Body of pancreas (tissue), 4 donors: ENCODE data around the gene CLPTM1. TPM values are rescaled to one million over a fixed set of nuclear protein-coding genes. Genes with fewer than 3 reads are reported as not detected.

ENCODE experiments used
- ATAC-seq: fragments of 150-250 bp; one replicate; pipeline ENCODE4 v1.9.1; 2016
- DNase-seq, 4 donors: peaks; one replicate each; pipeline ENCODE4 v3.0.0-alpha.2; 2019
- H3K27ac ChIP-seq, 4 donors: fragments of 200-600 bp; sonication (generic); 1 replicate in 3 of 4; 2 replicates in 1 of 4; pipeline versions ENCODE4 v1.5.1 to v1.6.1; 2016 to 2019; ENCODE audit warnings: mild to moderate bottlenecking in 1 of 4, mixed read lengths in 1 of 4, moderate library complexity in 1 of 4
- H3K27me3 ChIP-seq, 2 donors: fragments of 200-600 bp; sonication (generic); one replicate each; pipeline ENCODE4 v1.6.0; 2016; ENCODE audit warnings: mild to moderate bottlenecking in 1 of 2
- H3K36me3 ChIP-seq, 2 donors: fragments of 200-600 bp; sonication (generic); replicated peaks in 1 of 2; 2 replicates each; pipeline ENCODE4 v1.5.1; 2016; ENCODE audit warnings: low read depth in 2 of 2; ENCODE audit not compliant: insufficient read depth in 1 of 2
- H3K4me1 ChIP-seq: fragments of 200-600 bp; sonication (generic); one replicate; pipeline ENCODE4 v1.6.0; 2016
- H3K4me3 ChIP-seq, 2 donors: fragments of 200-600 bp; sonication (generic); 1 replicate in 1 of 2; 2 replicates in 1 of 2; pipeline ENCODE4 v1.5.1; 2016 to 2019
- H3K9me3 ChIP-seq, 3 donors: fragments of 200-600 bp; sonication (generic); 1 replicate in 2 of 3; 2 replicates in 1 of 3; pipeline ENCODE4 v1.5.1; 2016
- CTCF ChIP-seq, 7 experiments: fragments of 450-650 bp in 4 of 7; fragments of 200-600 bp in 3 of 7; sonication (generic) in 3 of 7; IDR thresholded peaks; one replicate each; pipeline ENCODE4 v1.5.1; 2016 to 2019; ENCODE audit warnings: antibody characterized with exemption in 7 of 7
- POLR2A ChIP-seq, 3 donors: fragments of 450-650 bp; IDR thresholded peaks; one replicate each; pipeline ENCODE4 v1.6.1; 2016; ENCODE audit warnings: antibody characterized with exemption in 3 of 3, mild to moderate bottlenecking in 2 of 3
- WGBS, 2 donors: methylation state at CpG; one replicate each; pipeline ENCODE4 v1.1.5; 2017; 5-methylcytosine and 5-hydroxymethylcytosine counted together
- intact Hi-C: fragments of 100-400 bp; cut with DNase I; formaldehyde crosslinking; loops from one replicate; pipeline ENCODE4 v1.15.1; 2023
- total RNA-seq, 2 donors: library from RNA; depleted of rRNA; stranded (reverse); fragments of >200 nt; gene quantifications; one replicate each; pipeline ENCODE4 v1.1.0, GENCODE V29; 2016

Gene CLPTM1
- total RNA-seq, 2 donors from 2014 or later, result 37.1 to 48.5 TPM

- H3K4me1 ChIP-seq, result peaks cover 13% of the 10 kb centered on the region
- no peaks in the 10 kb centered on the region for H3K27me3 ChIP-seq
- TF ChIP-seq POLR2A (IDR thresholded peaks at IDR 0.05) (no peak), CTCF (IDR thresholded peaks at IDR 0.05) (no peak)
- ATAC-seq (no peak), DNase-seq (no peak)
- H3K27ac ChIP-seq, result no peak overlapping the region
- 36 to 48% methylated on average over 5 of the region's 5 CpGs for WGBS, 2 donors
- H3K4me3 ChIP-seq, result no peak overlapping the region
- H3K9me3 ChIP-seq, result no peaks in the 10 kb centered on the region
- H3K36me3 ChIP-seq, result no peaks in the 10 kb centered on the region
- intact Hi-C loops, result no loop called here
These were observed 27.4 kb upstream of the CLPTM1 start for GRCh38 chr19:44927746-44928145.

- DNase-seq, result no peak
- intact Hi-C loops, result no loop called here
- ATAC-seq, result no peak
- Histone ChIP-seq H3K4me3 (no peak overlapping the region), H3K4me1 (peaks cover 15% of the 10 kb centered on the region), H3K9me3 (no peaks in the 10 kb centered on the region), H3K27ac (no peak overlapping the region), H3K27me3 (no peaks in the 10 kb centered on the region), H3K36me3 (no peaks in the 10 kb centered on the region)
- WGBS, 2 donors, result 36 to 44% methylated on average over 7 of the region's 7 CpGs
- TF ChIP-seq POLR2A (IDR thresholded peaks at IDR 0.05) (no peak), CTCF (IDR thresholded peaks at IDR 0.05) (no peak)
These were observed 25.1 kb upstream of the CLPTM1 start for GRCh38 chr19:44930088-44930487.

- no peaks in the 10 kb centered on the region for H3K27me3 ChIP-seq
- ATAC-seq (no peak), DNase-seq (no peak)
- 84 to 88% methylated on average over 4 of the region's 4 CpGs for WGBS, 2 donors
- TF ChIP-seq POLR2A (IDR thresholded peaks at IDR 0.05), result no peak
- no peak for TF ChIP-seq CTCF (IDR thresholded peaks at IDR 0.05)
- no peaks in the 10 kb centered on the region for H3K36me3 ChIP-seq
- no peak overlapping the region for H3K4me3 ChIP-seq
- intact Hi-C loops, result no loop called here
- no peaks in the 10 kb centered on the region for H3K9me3 ChIP-seq
- no peak overlapping the region for H3K27ac ChIP-seq
- peaks cover 26% of the 10 kb centered on the region for H3K4me1 ChIP-seq
These were observed 23.6 kb upstream of the CLPTM1 start for GRCh38 chr19:44931541-44931940.

- peaks cover 13% of the 10 kb centered on the region for H3K4me1 ChIP-seq
- no peaks in the 10 kb centered on the region for H3K9me3 ChIP-seq
- WGBS, 2 donors, result 64 to 85% methylated on average over 5 of the region's 5 CpGs
- no peaks in the 10 kb centered on the region for H3K36me3 ChIP-seq
- no peaks in the 10 kb centered on the region for H3K27me3 ChIP-seq
- H3K27ac ChIP-seq, result no peak overlapping the region
- DNase-seq (no peak), ATAC-seq (no peak)
- intact Hi-C loops, result loop anchor here (5.0 kb wide), 1 partner anchor 32 kb away; the partner anchor contains the start of gene APOE
- no peak overlapping the region for H3K4me3 ChIP-seq
- no peak for TF ChIP-seq CTCF (IDR thresholded peaks at IDR 0.05)
- no peak for TF ChIP-seq POLR2A (IDR thresholded peaks at IDR 0.05)
These were observed 15.5 kb upstream of the CLPTM1 start for GRCh38 chr19:44939668-44940067.

GRCh38 chr19:44942067-44942571 is 13.1 kb upstream of the CLPTM1 start, which contains the start of gene APOC4:
Gene APOC4, plus strand, starts transcription at chr19:44942237. Its CDS starts 41 bp downstream, at chr19:44942278.
- intact Hi-C loops, result loop anchor here (5.0 kb wide), 1 partner anchor 35 kb away; the partner anchor contains the start of gene APOE
- Histone ChIP-seq H3K4me1 (no peaks in the 10 kb centered on the region), H3K4me3 (no peak within 1 kb of the TSS), H3K9me3 (no peaks in the 10 kb centered on the region), H3K36me3 (no peaks in the 10 kb centered on the region), H3K27me3 (no peaks in the 10 kb centered on the region), H3K27ac (no peak within 1 kb of the TSS)
- DNase-seq, result no peak
- TF ChIP-seq POLR2A (IDR thresholded peaks at IDR 0.05) (no peak), CTCF (IDR thresholded peaks at IDR 0.05) (no peak)
- 80 to 84% methylated on average over 13 of the region's 14 CpGs for WGBS, 2 donors
- ATAC-seq, result no peak
